Astrocyte of the cerebellum (primary cell): ENCODE measurements around the gene MED26.
"Not testable (repeated sequence)": the region's sequence is repeated elsewhere in the genome, so short reads cannot be mapped to it uniquely, and the experiment has no call there.

ENCODE experiments used
- DNase-seq: peaks from one replicate; pipeline ENCODE4 v3.0.0-alpha.2; 2011; ENCODE audit warnings: low read depth
- H3K4me3 ChIP-seq: 2 replicates; pipeline ENCODE4 v1.5.1; 2011; ENCODE audit warnings: mild to moderate bottlenecking, low read depth, low read length, moderate library complexity
- CTCF ChIP-seq: IDR thresholded peaks from 2 replicates; pipeline ENCODE4 v1.5.1; 2012; ENCODE audit warnings: low read length, low read depth, moderate library complexity, mild to moderate bottlenecking; ENCODE audit errors: missing control alignments
- in situ Hi-C: cut with HindIII; loops from 2 replicates; pipeline ENCODE4 v1.10.0; 2017; ENCODE audit warnings: low sequenced_read_pairs

Gene MED26

GRCh38 chr19:16659464-16659831 is 31.4 kb upstream of the MED26 start:
- TF ChIP-seq CTCF = no peak
- no peak for DNase-seq
- in situ Hi-C loops = no loop called here
- peak overlapping the region; percentile 73 for H3K4me3 ChIP-seq

GRCh38 chr19:16657384-16657783 is 29.4 kb upstream of the MED26 start:
- DNase-seq = no peak
- in situ Hi-C loops = no loop called here
- no peak for TF ChIP-seq CTCF
- H3K4me3 ChIP-seq = no peak overlapping the region

- no peak for DNase-seq
- in situ Hi-C loops = no loop called here
- H3K4me3 ChIP-seq = no peak overlapping the region
- no peak for TF ChIP-seq CTCF
Observed at GRCh38 chr19:16655727-16656126, 27.7 kb upstream of the MED26 start.

- DNase-seq = peak; percentile 6
- in situ Hi-C loops = no loop called here
- no peak overlapping the region for H3K4me3 ChIP-seq
- TF ChIP-seq CTCF = no peak
Observed at GRCh38 chr19:16654627-16655026, 26.6 kb upstream of the MED26 start.

GRCh38 chr19:16654140-16654539 is 26.1 kb upstream of the MED26 start:
- TF ChIP-seq CTCF = no peak
- DNase-seq = no peak
- in situ Hi-C loops = no loop called here
- no peak overlapping the region for H3K4me3 ChIP-seq

GRCh38 chr19:16652854-16653253 is 24.9 kb upstream of the MED26 start:
- in situ Hi-C loops = no loop called here
- no peak for DNase-seq
- no peak overlapping the region for H3K4me3 ChIP-seq
- no peak for TF ChIP-seq CTCF

- in situ Hi-C loops, H3K4me3 ChIP-seq, DNase-seq: not testable (repeated sequence)
Observed at GRCh38 chr19:16651421-16652188, 23.6 kb upstream of the MED26 start.
